ENCODE results near the gene ZNF536.
"Not testable (repeated sequence)": the region's sequence is repeated elsewhere in the genome, so short reads cannot be mapped to it uniquely, and the experiment has no call there.

ZNF536 gene

GRCh38 chr19:30450100-30450499 is 77.9 kb downstream of the ZNF536 start:
- DNase-seq: no peak

DNA sequence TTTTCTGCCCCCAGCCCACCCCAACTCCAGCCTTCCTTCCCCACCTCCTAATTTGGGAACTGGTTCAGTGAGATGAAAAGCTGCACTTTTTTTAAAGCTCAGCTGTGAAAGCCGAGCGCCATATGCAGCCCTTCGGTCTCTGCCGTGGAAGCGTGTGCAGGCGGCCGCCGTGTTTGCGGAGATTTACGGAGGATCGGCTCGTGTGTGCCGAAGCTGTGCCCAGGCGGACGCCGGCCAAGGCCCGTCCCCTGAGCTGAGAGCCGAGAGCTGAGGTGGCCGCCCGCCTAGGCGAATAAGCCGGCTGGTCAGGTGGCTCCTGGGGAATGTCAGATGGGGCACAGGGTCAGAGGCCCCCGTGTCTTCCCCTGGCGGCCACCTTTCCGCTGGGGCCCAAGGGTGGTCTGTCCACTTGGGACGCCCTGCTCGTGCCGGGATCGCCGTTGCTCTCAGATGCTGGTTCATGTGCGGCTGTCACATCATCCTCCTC is 78.7 kb downstream of the ZNF536 start:
- no peak for DNase-seq

DNA sequence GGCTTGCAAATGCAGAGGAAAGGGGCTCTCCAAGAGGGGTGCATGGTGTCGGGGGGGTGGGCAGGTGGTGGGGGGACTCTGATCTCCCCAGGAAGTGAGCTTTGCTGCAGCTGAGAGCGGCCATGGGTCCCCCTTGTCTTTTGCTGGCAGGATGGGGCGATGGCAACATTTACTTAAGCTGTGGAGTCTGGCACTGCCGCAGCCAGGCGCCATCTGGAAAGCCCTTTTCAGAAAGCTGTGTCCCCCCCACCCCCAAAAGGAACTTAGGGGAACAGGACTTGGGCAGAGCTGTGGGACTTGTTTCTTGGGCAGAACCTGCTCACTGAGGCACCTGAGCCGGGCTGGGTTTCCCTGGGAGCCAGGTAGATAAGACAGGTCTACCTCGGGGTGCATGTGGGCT is 80.7 kb downstream of the ZNF536 start:
- no peak for DNase-seq

DNA sequence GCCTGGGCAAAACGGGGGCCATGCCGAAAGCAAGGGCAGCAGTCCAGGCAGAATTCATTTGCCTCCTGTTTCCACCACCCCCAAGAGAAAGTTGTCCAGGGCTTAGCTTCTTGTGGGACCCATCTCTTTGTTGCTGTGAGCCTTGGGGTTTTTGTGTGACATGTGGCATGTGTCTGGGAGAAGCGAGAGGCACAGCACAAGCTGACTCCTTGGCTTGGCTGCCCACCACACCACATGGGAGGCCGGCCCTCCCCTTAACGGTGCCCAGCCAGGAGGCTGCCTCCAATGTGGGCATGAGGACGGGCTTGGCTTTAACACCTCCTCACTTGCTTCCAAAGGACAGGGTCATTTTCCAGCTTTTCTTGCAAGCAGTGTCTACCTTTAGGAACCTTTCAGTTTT is 81.6 kb downstream of the ZNF536 start:
- DNase-seq: no peak

- no peak for DNase-seq
These were observed 83.7 kb downstream of the ZNF536 start for GRCh38 chr19:30455881-30456280.

- DNase-seq: no peak
These were observed 85.3 kb downstream of the ZNF536 start for GRCh38 chr19:30457484-30457883.

GRCh38 chr19:30459859-30460258 is 87.7 kb downstream of the ZNF536 start:
- DNase-seq: no peak

- no peak for DNase-seq
These were observed 92.0 kb downstream of the ZNF536 start for GRCh38 chr19:30464162-30464561.

DNA sequence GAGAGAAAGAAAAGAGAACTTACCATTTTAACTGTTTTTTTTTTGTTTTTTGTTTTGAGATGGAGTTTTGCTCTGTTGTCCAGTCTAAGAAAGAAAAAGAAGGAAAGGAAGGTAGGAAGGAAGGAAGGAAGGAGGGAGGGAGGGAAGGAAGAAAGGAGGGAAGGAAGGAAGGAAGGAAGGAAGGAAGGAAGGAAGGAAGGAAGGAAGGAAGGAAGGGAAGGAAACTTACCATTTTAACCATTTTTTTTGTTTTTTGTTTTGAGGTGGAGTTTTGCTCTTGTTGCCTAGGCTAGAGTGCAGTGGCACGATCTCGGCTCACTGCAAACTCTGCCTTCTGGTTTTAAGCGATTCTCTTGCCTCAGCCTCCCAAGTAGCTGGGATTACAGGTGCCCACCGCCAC is 94.4 kb downstream of the ZNF536 start:
- DNase-seq: not testable (repeated sequence)

- DNase-seq: no peak
These were observed 95.1 kb downstream of the ZNF536 start for GRCh38 chr19:30467239-30467638.

GRCh38 chr19:30469774-30470173 is 97.6 kb downstream of the ZNF536 start:
- DNase-seq: no peak

- DNase-seq: no peak
These were observed 99.3 kb downstream of the ZNF536 start for GRCh38 chr19:30471441-30471840.

DNA sequence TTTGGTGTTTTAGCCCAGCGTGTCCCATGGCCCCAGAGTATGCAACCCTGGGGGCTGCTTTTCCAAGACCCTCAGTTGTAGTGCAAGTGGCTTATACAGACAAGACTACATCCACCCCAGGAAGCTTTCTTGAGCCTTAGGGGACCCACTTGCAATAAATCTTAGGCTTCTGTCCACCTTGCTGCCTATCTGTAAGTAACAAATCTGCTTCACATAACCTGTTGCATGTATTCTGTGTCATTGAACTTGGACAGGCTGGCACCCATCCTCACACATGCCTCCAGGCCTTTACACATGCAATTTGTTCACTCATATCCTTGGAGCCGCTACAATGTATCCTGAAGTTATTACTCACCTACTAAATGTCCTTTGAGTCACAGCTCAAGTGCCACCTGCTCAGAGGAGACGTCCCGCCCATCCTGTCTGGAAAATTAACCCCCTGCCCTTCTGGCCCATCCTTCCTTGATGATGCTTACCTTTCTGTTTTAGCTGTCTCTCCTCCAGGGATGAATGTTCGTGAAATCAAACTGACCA is 101.2 kb downstream of the ZNF536 start:
- no peak for DNase-seq

DNA sequence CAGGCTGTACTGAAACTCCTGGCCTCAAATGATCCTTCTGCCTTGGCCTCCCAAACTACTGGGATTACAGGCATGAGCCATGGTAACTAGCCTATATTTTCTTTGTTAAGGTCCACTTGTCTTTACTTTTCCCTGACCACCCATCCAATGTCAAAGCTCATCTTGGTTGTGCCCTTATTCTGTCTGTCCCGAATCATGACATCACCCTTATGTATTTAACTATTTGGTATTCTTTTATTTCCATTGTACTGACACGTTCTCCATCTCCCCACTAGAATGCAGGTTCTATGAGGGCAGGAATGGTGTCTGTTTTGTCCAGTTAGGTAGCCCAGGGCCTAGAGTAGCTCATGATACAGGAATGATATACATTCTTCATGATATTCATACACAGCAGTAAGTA is 104.8 kb downstream of the ZNF536 start:
- DNase-seq: no peak

GRCh38 chr19:30479231-30479630 is 107.0 kb downstream of the ZNF536 start:
- no peak for DNase-seq

DNA sequence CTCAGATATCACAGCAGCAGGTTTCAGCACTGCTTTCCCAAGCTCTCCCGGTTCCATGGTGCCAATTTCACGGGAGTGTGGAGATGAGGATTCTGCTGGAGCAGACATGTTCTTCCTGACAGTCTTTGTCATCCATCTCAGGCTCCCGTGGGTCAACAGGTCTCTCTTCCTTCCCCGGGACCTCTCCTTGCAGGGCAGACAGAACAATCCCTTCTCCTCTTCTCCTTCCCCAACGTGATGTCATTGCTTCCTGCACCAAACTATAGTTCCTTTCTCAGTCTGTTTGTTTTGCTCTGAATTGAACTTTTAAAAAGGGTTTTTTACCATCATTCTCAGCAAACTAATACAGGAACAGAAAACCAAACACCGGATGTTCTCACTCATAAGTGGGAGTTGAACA is 107.9 kb downstream of the ZNF536 start:
- DNase-seq: no peak

DNA sequence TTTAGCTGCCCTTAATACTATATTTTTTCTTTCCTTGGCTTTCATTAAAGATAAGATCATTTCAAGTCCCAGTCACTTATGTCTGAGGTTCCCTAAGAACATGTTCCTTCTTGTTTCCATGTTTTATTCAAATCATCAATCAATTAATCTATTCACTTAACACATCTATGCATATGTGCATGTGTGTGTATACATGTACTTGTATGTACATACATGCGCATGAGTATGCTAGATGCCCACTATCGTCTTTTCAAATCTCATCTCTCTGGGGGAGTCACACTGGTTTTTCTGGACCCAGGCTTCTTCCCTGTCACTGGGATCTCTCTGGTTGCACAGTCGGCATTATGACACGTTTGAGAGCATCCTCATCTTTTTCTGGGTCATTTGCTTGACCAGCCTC is 108.9 kb downstream of the ZNF536 start:
- DNase-seq: no peak

DNA sequence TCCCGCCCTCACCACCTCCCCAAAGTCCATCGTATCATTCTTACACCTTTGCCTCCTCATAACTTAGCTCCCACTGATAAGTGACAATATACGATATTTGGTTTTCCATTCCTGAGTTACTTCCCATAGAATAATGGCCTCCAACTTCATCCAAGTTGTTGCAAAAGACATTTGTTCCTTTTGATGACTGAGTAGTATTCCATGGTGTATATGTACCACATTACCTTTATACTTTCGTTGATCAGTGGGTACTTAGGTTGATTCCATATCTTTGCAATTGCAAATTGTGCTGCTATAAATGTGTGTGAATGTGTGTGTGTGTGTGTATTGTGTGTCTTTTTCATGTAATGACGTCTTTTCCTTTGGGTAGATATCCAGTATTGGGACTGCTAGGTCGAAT is 109.6 kb downstream of the ZNF536 start:
- DNase-seq: no peak

DNA sequence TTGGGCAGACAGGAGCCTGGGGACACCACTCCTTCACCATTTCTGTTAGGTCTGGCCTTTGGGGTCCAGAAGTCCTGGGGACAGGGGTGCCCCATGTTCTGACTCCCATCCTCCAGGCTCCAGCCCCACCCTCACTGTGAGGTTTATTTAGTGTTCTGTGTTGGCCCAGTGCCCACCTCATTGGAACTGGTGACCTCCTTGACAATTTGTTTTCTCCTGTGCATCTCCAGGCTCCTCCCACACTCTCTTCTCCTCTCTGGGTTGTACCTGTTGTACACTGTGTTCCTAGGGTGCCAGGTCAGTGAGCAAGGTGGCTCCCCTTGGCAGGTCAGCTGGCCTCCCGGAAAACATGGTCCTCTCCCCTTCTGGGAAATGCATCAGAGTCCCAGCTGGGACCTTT is 110.8 kb downstream of the ZNF536 start:
- no peak for DNase-seq

DNA sequence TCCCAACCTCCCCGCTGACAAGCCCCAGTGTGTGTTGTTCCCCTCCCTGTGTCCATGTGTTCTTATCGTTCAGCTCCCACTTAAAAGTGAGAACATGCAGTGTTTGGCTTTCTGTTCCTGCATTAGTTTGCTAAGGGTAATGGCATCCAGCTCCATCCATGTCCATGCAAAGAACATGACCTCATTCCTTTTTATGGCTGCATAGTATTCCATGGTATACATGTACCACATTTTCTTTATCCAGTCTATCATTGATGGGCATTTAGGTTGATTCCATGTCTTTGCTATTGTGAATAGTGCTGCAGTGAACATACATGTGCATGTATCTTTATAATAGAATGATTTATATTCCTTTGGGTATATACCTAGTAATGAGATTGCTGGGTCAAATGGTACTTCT is 114.1 kb downstream of the ZNF536 start:
- not testable (repeated sequence) for DNase-seq

DNA sequence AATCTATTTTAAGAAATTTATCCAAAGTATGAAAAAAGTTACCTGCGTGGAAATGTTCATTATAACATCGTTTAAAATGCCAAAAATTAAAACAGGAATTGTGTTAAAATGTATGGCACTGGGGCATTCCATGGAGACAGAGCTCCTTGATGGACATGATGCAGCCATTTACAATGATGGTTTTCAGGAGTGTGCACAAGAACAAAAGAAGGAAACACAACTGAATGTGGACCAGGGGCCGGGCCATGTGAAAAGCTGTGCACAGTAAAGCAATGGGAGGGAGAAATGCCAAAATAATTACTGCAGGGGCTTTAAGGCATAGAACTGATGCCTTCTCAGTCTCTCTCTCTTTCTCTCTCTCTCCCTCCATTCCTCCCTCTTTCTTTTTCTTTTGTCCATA is 115.0 kb downstream of the ZNF536 start:
- DNase-seq: no peak

DNA sequence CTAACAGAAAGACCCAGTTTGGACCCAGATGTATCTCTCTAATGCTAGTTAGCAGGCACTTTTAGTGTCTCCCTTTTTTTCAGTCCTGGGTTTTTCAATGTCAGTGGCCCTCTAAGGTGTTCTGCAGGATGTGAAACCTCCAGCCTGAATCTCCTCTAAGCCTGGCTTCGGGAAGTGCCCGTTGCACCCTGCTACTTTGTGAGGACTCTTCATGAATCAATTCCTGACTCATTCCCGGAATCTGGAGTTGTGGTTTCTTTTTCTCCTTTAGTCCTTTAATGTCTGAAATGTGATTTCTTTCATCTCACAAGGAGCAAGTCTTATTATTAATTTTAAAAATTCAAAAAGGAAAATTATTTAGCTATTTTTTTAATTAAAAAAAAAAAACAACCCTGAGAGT is 116.0 kb downstream of the ZNF536 start:
- no peak for DNase-seq

DNA sequence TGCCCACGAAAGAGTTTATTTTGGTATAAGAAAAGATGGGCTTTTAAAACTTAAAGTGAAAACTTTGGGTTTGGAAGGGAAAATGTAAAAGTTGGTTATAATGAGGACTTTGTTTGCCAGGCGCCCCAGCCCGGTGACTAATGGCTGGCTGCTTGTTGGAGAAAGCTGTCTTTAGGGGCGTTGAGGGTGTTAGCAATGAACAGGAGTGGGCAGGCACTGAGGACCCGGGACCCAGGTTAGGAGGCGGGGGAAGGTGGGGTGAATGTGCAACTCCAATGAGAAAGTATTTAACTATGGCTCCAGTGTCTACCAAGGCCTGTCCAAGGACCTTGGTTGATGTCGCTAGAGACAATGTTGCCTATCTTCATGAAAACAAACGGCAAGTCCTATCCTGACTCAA is 118.6 kb downstream of the ZNF536 start:
- no peak for DNase-seq

GRCh38 chr19:30492586-30493270 is 120.5 kb downstream of the ZNF536 start:
- no peak for DNase-seq

GRCh38 chr19:30497034-30497433 is 124.8 kb downstream of the ZNF536 start:
- no peak for DNase-seq

Data from CD4-positive, alpha-beta T cell treated with Interleukin-12 subunit alpha and Interleukin-12 subunit beta, for 1 hour (primary cell).